Measurements from ENCODE around the gene FAM107B. TPM values are rescaled to one million over a fixed set of nuclear protein-coding genes. Genes with fewer than 3 reads are reported as not detected.

The FAM107B gene
- total RNA-seq, 6 donors from 2014 or later = 44.0 to 136 (median 77.0) TPM

- ATAC-seq (ENCODE audit: low FRiP score in 2 of 2) (no peak), DNase-seq (no peak)
- WGBS, 2 donors = 55 to 64% methylated on average over 3 of the region's 3 CpGs
- no peak overlapping the region for H3K4me3 ChIP-seq
- no peaks in the 10 kb centered on the region for H3K36me3 ChIP-seq
- TF ChIP-seq POLR2A (IDR thresholded peaks at IDR 0.05) (no peak), CTCF (IDR thresholded peaks at IDR 0.05) (no peak), EP300 (IDR thresholded peaks at IDR 0.05) (no peak), POLR2AphosphoS5 (IDR thresholded peaks at IDR 0.05) (no peak)
- no peaks in the 10 kb centered on the region for H3K27me3 ChIP-seq
- no peaks in the 10 kb centered on the region for H3K4me1 ChIP-seq
- H3K27ac ChIP-seq = no peak overlapping the region
- no peaks in the 10 kb centered on the region for H3K9me3 ChIP-seq
Observed at GRCh38 chr10:14698829-14699170, 75.9 kb downstream of the FAM107B start.

DNA sequence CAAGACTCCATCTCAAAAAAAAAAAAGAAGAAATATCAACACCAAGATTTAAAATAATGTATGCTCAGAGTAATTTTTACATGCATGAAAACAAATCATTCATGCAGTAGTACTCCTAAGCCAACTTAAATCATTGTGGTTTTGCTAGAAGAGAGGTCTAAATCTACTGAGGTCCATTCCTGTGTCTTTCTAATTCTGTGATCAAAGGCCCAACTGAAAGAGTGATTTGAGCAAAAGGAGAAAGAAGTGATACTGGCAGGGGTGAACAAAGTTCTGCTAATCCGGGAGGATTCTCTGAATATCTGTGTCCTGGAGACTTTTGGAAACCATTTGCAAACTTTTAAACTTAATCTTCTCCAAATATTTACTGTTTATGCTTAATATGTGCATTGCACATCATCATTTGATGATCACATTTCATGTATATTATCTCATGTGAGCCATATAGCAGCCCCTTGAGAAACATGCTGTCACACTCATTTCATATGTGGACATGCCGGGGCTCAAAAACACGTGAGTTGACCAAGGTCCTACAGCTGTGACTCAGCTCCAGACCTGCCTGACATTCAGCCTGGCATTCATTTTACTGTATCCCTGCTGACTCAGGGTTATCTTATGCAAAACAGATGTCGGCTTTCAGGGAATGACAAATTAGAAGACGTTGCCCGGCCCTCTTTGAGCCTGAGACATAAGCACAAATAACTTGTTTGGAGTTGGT lies 76.4 kb downstream of the FAM107B start:
- no peaks in the 10 kb centered on the region for H3K36me3 ChIP-seq
- no peak overlapping the region for H3K4me3 ChIP-seq
- ATAC-seq (ENCODE audit: low FRiP score in 2 of 2) (no peak), DNase-seq (no peak)
- no peaks in the 10 kb centered on the region for H3K9me3 ChIP-seq
- H3K27me3 ChIP-seq = no peaks in the 10 kb centered on the region
- no peak for TF ChIP-seq POLR2A (IDR thresholded peaks at IDR 0.05)
- TF ChIP-seq EP300 (IDR thresholded peaks at IDR 0.05) = no peak
- no peak for TF ChIP-seq POLR2AphosphoS5 (IDR thresholded peaks at IDR 0.05)
- no peak for TF ChIP-seq CTCF (IDR thresholded peaks at IDR 0.05)
- H3K27ac ChIP-seq = no peak overlapping the region
- H3K4me1 ChIP-seq = no peaks in the 10 kb centered on the region
- WGBS, 2 donors = 72 to 88% methylated on average over 6 of the region's 6 CpGs

DNA sequence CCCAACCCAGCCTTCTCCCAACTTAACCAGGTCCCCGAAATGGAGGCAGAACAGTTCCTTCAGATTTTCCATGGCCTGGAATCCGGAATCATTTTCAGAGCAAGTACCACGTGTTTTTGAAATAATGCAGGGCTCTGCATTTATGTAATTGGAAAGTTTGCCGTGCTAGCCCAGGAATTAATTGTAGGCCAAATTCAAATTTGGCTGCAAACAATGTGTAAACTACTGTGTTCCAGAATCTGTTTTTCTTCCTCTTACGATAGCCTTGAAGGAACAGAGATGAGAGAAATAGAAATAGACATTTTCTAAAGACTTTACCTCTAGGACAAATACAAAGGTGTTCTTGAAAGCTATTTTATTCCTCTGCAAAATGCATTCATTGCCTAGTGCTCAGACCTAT lies 77.4 kb downstream of the FAM107B start:
- H3K36me3 ChIP-seq = no peaks in the 10 kb centered on the region
- TF ChIP-seq POLR2A (IDR thresholded peaks at IDR 0.05) (no peak), EP300 (IDR thresholded peaks at IDR 0.05) (no peak), CTCF (IDR thresholded peaks at IDR 0.05) (no peak), POLR2AphosphoS5 (IDR thresholded peaks at IDR 0.05) (no peak)
- no peak for DNase-seq
- H3K9me3 ChIP-seq = no peaks in the 10 kb centered on the region
- no peaks in the 10 kb centered on the region for H3K27me3 ChIP-seq
- H3K4me1 ChIP-seq = no peaks in the 10 kb centered on the region
- WGBS, 2 donors = 68 to 85% methylated on average over 5 of the region's 5 CpGs
- H3K4me3 ChIP-seq = no peak overlapping the region
- H3K27ac ChIP-seq = no peak overlapping the region
- no peak for ATAC-seq (ENCODE audit: low FRiP score in 2 of 2)

- WGBS, 2 donors = 89 to 90% methylated on average over 5 of the region's 5 CpGs
- no peak overlapping the region for H3K27ac ChIP-seq
- DNase-seq (no peak), ATAC-seq (ENCODE audit: low FRiP score in 2 of 2) (no peak)
- H3K4me1 ChIP-seq = no peaks in the 10 kb centered on the region
- H3K27me3 ChIP-seq = no peaks in the 10 kb centered on the region
- TF ChIP-seq CTCF (IDR thresholded peaks at IDR 0.05) (no peak), POLR2AphosphoS5 (IDR thresholded peaks at IDR 0.05) (no peak), EP300 (IDR thresholded peaks at IDR 0.05) (no peak), POLR2A (IDR thresholded peaks at IDR 0.05) (no peak)
- no peak overlapping the region for H3K4me3 ChIP-seq
- no peaks in the 10 kb centered on the region for H3K9me3 ChIP-seq
- H3K36me3 ChIP-seq = no peaks in the 10 kb centered on the region
Observed at GRCh38 chr10:14696821-14697220, 77.9 kb downstream of the FAM107B start.

DNA sequence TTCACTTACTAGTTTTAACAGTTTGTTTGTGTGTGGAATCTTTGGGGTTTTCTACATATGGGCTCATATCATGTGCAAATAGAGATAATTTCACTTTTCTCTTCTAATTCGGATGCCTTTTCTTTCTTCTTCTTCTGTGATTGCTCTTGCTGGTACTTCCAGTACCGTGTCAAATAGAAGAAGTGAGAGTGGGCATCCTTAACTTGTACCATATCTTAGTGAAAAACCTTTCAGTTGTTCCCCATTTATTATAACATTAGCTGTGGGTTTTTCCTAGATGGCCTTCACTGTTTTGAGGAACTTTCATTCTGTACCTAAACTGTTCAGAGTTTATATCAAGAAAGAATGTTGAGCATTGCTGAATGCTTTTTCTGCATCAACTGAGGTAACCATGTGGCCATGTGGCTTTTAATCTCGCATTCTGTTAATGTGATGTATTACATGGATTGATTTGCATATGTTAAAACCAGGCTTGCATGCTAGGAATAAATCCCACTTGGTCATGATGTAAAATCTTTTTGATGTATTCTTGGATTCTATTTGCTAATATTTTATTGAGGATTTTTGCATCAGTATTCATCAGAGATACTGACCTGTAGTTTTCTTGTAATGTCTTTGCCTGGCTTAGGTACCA lies 78.7 kb downstream of the FAM107B start:
- no peak for ATAC-seq (ENCODE audit: low FRiP score in 2 of 2)
- H3K36me3 ChIP-seq = no peaks in the 10 kb centered on the region
- no peak for TF ChIP-seq EP300 (IDR thresholded peaks at IDR 0.05)
- TF ChIP-seq POLR2A (IDR thresholded peaks at IDR 0.05) = no peak
- no peak for TF ChIP-seq POLR2AphosphoS5 (IDR thresholded peaks at IDR 0.05)
- no peak for TF ChIP-seq CTCF (IDR thresholded peaks at IDR 0.05)
- no peaks in the 10 kb centered on the region for H3K27me3 ChIP-seq
- H3K9me3 ChIP-seq = no peaks in the 10 kb centered on the region
- WGBS, 2 donors = 70 to 90% methylated on average over 3 of the region's 3 CpGs
- DNase-seq = no peak
- no peak overlapping the region for H3K27ac ChIP-seq
- no peaks in the 10 kb centered on the region for H3K4me1 ChIP-seq
- H3K4me3 ChIP-seq = no peak overlapping the region
